DMS79 treated with DMSO at 0.1 percent for 48 hours (cell line): Measurements from ENCODE around the gene SORCS2.

ENCODE experiments used
- DNase-seq: peaks from one replicate; lab custom pipeline; 2025; lab: John Stamatoyannopoulos, UW

Gene SORCS2

DNA sequence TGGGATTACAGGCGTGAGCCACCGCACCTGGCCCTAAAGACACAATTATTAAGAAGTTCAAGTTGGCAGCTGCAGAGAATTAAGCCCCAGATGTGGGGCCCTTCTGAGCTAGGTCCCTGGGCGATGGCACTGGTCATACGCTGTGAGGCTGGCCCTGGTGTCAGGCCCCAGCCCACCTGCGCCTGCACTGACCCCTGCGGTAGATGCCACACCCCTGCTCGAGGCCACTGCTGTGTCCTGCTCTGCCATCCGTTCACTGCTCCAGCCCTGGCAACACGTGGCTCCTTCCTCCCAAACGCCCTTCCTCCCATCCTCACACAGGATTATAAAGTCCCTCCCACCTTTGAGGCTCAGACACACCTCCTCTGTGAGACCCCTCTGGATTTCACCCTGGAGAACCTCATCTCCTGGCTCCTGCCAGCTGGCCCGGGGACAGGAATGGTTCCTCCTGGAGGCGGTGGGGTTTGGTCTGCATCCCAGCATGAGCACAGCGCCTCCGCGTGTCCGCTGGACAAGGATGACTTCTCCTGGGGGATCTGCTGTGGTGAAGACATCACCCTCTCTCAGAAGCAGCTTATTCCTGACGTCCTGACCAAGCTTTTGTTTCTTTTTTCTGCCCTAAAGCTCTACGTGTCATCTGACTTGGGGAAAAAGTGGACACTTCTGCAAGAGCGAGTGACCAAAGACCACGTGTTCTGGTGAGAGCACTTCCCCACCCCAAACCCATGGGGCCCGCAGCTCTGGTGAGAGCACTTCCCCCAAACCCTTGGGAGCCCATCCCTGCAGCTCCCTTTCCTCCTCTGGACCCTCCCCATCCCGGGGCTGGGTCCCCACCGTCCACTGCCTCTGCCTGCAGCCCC, 461.4 kb downstream of the SORCS2 start:
- DNase-seq, result no peak

DNA sequence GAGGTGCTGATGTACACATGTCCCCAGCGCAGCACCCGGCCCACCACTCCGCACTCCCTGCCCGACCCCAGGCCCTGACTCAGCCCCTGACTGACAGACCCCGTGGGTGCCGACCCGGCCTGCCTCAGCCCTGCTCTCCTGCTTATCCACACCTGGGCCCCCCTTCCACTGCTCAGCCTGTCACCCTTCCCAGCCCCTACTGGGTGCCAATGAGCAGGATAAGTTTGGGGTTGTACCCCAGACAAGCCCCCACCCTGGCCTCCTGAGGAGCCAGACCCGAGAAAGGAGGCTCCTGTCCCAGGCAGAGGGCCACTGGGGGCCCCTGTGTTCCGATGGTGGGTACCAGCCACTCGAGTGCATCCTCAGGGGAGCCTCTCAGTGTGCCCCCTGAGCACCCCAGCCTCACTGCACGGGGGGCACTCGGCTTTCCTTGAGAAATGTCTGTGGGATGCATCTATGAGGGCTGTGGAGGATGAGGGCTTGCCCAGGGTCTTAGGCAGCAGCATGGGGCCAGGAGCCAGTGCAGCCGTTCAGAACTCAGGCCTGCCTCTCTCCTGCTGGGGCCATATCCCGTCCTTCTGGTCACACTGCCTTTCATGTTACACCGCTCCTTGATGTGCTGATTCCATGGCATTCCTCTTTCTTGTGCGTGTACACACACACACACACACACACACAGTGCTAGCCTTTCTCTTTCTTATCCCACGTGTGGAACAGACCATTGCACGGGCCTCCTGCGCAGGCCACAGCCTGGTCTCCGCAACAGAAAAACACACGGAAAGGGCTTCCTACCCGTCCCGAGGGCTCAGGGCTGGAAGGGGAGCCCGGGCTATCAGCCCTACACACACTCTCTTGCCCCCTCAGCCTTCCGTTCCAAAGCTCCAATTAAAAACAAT, 462.5 kb downstream of the SORCS2 start:
- DNase-seq, result no peak

DNA sequence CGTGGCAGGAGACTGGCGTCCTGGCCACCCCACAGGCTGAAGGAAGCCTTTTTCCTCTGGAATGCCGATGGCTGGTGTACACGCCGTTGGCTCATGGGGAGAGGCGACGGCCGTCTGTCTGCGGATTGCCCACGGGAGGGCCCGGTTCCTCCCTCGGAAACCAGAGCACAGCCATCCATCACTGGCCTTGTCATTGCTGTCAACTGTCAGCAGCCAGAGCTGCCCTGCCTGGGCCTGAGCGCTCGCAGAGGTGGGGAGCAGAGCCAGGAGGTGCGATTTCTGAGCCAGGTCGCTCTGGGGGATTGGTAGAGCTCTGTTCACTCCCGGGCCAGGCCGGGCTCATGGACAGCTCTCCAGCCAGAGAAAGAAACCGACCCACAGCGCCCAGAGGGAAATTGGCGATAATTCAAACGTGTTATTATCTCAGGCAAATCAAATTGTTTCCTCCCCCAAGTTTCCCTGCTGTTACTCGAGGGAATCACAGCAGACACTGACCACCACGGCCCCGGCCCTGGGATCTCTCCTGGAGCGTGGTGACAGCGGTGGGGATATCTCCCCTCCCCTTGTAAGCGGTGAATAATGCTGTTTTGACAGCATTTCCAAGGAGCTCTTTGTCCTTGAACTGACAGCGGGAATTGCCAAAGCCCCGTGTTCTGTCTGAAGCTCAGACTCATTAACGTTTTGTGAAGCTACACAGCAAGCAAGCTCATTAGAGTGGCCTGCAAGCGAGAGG, 463.3 kb downstream of the SORCS2 start:
- DNase-seq, result no peak

DNA sequence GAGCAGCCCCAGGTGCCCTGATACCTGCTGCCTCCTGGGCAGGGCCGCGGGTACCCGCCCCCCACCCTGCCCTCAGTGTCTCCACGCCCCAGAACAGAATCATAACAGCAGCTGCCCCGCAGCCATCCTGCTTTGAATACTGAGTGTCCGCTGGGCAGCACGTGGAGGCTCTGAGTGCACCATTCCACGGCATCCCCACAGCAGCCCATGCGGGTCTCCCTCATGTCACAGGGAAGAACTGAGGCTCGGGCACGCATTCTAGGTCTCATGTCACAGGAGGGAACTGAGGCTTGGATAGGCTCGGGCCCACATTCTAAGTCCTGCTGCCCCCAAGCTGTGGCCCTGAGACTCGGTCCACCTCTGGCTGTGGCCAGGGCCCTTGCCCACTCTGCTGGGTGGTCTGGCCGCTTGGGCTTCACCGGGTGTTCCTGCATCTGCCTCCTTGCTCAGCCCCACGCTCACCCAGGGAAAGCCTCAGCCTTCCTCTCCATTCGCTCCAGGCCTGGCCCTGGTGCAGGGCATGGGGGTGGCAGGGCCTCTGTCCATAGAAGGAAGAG, 464.0 kb downstream of the SORCS2 start:
- no peak for DNase-seq

DNA sequence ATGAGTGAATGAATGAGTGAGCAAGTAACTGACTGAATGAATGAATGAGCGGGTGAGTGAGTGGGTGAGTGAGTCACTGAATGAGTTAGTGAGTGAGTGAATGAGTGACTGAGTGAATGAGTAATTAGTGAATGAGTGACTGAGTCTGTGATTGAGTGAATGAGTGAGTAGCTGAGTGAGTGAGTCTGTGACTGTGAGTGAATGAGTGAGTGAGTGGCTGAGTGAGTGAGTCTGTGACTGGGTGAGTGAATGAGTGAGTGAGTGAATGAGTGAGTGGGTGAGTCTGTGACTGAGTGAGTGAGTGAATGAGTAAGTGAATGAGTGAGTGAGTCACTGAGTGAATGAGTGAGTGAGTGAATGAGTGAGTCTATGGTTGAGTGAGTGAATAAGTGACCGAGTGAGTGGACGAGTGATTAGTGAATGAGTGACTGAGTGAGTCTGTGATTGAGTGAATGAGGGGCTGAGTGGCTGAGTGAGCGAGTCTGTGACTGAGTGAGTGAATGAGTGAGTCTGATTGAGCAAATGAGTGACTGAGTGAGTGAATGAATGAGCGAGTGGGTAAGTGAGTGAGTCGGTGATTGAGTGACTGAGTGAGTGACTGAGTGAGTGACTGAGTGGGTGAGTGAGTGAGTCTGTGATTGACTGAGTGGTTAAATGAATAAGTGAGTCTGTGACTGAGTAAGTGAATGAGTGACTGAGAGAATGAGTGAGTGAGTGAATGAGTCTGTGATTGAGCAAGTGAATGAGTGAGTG, 465.4 kb downstream of the SORCS2 start:
- no peak for DNase-seq

DNA sequence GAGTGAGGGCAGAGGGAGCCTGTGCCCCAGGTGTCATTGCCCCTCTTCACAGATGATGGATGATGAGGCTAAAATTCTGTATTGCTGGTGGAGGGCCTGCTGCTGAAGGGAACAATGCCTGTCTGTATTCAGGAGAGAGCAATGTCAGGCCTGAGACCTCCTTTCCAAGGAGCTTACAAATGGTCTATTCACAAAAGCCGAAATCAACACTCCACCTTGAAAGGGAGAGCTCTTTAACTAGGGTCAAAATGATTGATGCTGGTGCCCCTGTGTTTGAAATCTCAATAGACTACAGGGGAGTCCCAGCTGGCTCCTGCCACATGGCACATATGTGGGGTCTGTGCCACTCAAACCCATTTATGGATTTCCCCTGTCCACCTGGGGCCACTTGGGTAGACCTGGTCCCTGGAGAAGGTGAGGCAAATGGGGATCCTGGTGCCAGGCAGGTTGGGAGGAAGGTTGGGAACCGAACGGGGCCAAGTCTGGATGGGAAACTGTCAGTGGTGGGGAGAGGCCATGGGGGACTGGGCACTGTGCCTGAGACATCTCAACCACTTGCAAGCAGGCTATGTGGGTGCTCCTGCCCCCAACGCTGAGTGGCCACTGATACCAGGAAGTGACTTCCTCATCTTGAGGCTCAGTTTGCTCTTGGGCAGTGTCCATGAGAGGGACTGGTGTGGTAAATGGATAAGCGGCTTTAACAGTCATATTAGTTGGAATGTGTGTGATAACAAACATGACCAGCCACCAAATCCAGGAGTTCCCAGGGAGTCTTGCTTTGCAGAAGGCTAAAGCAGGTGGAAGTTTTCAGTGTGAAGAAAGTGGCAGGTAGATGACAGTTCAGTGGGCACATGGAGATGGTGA, 466.2 kb downstream of the SORCS2 start:
- DNase-seq, result no peak

DNA sequence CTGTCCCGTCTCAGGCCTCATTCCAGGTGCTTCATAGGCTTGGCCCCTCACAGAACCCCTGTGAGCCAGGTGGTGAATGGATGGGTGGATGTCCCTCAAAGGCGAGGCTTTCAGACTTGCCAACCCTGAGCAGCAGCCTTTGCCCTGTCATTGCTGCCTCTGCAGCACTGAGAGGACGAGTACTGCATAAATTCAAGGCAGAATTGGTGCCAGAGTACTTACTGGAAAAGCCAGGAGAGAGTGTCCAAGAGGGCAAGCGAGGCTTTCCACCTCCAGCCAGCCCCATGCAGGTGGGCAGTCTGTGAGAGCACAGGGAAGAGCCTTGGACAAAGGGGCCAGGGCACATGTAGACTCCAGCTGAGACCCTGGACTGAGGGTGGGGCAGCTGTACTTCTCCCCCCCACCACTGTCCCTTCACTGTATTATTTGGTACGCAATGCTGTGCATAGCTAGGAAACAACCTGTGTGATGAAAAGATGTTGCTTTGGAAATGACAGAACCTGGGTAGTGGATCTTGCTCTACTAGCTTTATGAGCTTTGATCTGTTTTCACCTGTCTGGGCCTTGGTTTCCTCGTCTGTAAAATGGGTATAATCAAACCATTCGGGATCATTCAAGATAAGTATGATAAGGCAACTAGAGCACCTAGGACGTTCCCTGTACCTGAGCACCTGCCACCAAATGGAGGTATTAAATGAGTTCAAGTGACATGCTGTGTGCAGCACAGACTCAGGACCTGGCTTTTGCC, 467.3 kb downstream of the SORCS2 start:
- DNase-seq, result no peak

DNA sequence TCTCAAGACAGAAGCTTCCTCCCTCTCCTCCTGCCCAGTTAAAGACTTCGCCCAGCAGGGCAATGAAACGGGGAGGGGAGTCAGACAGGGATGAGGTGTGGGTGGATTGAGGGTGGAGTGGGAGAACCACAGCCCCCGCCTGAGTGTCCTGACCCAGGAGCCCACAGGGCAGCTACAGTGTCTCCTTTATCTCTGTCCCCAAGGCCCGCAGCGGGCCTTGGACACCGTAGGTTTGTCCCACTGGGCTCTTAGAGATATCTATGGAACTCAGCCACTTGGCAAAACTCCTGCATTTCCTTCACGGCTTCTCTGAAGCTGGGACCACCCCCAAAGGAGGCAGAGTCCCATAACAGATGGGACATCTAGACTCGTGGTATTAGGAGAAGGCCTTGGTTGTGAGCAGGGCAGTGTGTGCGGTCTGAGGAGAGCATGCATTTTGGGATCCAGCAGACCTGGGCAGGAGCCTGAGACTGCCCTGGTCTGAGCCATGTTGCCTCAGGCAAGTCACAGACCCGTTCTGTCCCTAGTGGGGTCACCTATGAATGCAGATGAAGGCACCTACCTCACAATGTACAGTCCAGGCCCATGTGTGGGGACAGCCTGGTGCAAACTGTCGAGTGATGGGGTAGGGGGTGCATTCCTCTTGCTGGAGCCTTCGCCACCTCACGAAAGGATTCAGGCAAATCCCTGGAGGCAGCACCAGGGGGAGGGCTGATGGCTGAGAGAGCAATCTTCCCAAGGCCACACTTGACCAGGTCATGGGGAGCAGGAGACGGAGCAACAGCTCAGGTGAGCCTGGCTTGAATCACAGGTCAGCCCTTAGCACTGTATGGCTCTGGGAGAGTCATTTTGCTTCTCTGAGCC, 468.1 kb downstream of the SORCS2 start:
- no peak for DNase-seq

DNA sequence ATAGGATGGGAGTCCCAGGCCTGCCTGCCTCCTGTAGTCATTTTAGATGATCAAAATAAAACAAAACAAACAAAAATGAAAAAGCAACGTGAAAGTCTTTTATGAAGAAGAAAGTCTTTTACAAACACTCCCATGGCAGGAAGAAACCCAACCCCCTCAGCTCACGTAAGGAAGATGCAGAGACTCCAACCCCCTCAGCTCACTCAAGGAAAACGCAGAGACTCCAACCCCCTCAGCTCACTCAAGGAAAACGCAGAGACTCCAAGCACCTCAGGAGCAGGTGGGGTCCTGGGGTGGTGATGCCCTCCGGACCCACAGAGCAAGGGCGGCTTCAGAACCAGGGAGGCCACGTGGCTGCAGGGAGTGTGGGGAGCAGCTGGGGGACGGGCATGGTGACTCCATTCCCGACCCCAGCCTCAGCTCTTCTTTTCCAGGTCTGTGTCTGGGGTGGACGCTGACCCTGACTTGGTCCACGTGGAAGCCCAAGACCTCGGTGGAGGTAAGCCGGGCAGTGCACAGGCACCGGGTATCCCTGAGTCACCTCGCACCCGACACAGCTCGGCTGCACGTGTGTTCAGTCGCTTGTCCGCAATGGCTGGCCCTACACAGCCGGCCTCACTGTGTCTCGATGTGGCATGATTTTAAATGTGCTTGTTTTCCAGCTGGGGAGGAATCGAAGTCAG, 468.9 kb downstream of the SORCS2 start:
- no peak for DNase-seq

DNA sequence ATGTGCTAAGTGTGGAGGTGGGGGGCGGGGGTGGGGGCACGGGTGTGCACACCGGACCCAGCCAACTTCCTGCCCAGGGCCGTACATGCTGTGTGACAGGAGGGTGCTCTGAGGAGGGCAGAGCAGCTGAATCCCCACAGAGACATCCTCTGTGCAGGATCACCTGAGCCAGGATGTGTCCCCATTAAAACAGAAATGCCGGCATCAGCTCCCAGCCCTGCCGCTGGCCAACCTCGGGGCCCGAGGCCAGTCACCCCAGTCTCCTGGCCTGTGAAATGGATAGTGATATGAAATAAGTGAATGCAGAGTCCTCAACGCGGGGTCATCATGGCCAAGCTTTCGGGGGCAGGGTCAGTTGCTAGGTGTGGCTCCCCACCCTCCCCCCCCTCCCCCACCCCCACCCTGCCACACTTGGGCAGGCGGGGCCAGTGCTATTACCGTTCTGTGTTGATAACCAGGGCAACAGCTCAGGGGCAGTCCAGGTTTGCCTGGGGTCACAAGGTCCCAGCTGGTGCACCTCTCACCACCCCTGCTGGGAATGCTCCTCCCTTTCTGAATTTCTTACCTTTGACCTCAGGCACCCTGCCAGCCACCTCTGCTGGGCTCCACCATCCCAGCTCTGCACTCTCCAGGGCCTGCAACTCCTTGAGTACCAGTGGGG, 469.6 kb downstream of the SORCS2 start:
- no peak for DNase-seq

DNA sequence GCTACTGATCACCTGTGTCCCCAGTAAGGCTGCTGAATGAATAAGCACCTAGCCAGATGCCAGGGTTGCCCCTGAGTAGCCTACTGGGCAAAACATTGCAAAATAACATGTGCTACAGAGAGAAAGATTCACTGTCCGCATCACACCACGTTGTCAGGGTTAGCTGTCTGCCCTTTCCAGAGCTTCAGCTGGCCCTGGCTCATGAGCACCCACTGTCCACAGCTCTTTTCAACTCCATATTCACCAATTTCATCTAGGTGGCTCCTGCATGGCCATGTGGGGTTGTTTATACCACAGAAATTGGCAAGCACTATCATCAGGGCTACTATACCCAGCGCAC, 470.1 kb downstream of the SORCS2 start:
- DNase-seq, result no peak

DNA sequence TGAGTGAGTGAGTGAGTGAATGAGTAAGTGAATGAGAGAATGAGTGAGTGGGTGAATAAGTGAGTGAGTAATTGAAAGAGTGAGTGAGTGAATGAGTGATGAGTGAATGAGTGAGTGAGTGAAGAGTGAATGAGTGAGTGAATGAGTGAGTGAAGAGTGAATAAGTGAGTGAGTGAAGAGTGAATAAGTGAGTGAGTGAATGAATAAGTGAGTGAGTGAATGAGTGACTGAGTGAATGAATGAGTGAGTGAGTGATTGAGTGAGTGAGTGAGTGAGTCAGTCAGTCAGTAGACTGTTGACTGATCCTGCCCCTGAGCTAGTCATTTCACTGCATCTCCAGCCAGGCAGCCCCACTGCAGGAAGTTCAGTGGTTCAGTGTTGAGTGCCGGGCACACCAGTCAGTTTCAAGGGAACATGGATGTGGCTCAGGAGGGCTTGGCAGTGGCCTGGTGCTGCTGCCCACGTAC, 470.8 kb downstream of the SORCS2 start:
- no peak for DNase-seq

DNA sequence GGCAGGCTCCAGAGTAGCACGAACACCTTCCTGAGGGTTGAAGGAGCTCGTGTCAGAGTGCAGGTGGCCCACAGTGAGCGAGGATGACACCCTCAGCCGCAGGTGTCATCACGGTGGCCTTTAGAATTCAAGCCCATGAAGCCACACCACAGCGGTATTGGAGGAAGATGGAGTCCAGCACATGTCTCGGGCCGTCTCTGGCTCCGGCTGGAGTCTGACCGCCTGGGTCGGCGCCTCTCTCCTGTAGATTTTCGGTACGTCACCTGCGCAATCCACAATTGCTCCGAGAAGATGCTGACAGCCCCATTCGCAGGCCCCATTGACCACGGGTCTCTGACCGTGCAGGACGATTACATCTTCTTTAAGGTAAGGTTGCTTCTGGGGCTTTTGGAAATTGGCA, 471.8 kb downstream of the SORCS2 start:
- DNase-seq, result no peak

DNA sequence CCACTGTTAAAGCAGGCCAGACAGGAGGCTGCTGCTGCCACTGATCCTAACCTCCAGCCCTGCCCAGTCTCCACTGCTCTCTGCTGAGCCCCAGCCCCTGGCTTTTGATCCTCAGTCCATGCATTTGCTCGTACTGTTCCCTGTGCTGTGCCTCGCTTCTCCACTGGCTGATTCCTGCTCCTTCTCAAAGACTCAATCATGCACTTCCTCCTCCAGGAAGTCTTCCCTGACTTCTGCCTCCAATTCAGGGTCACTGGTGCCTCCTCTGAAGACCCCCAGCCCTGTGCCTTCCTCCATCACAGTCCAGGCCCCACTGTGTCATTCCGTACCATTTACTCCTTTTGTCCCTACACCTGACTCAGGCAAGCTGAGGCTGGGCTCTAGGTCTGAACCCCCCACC, 473.0 kb downstream of the SORCS2 start:
- DNase-seq, result no peak

DNA sequence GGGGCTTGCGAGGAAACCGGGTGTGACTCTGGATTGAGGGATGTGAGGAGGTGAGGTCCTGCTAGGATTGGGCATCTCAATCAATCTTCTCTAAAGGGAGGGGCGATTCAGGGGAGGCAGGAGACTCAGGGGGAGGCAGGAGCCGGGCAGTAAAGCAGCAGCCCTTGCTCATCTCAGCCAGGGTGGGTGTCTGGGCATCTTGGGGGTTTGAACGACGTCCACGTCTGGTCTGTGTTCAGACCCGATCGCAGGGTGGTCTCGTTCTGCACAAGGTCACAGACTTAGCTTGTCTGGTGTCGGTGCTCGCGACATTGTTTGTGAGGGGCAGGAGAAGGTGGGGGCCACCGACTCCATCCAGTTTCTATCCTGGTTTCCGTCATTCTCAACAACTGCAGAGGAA, 473.7 kb downstream of the SORCS2 start:
- no peak for DNase-seq

DNA sequence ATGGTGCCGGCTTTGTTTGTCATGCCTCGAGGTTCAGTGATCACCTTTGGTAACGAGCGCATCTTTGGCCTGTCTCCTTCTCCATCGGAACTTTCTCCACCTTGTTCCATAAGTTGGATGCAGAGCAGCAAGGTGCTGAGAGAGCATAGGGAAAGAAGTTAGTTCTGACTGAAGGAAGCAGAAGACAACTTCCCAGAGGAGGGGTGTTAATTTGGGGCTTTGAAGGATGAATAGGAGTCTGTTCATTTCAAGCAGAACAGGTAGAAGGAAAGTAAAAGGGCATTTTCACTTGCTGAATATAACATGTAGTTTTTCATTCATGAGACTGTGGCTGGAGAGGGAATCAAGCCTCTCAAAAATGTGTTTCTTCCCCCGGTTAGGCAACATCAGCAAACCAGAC, 474.4 kb downstream of the SORCS2 start:
- no peak for DNase-seq

DNA sequence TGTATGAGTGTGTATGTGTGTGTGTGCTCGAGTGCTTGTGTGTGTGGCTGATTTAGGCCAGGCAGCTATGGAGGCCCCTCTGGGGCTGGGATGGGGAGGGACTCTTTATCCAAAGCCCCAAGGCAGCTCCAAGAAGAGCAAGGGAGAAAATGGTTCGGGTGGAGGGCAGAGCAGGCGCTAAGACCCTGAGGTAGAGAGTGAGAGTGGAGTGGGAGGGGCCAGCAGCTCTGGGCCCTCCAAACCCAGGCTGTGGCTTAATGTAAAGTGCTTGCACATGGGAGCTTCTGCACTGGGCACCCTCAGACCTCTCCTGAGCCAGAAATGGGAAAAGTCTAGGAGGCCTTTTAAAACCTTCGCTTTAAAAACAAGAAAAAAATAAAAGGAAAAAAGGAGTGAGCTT, 475.9 kb downstream of the SORCS2 start:
- DNase-seq, result no peak

DNA sequence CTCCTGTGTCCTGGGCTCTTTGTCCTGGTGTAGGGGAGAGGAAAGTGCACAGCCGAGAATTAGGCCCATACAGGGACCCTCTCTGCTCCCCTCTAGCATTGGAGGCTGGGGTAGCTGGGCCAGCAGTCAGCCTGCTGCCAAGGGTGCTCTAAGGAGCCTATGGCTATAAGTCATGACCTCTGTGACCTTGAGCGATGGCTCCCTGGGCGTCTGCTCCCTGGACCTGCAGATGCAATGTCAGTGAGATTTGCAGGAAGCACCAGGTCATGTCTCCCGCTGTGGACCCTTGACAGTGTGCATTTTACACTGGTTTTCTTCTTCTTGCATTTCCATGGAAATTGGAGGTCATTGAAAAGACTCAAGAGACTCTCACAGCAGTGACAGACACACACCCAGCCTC, 476.5 kb downstream of the SORCS2 start:
- DNase-seq, result no peak
